Loucy (cell line): ENCODE data around the gene PDCD2L.

ENCODE experiments used
- CTCF ChIP-seq: fragments of 200-600 bp; sonication (generic); conservative IDR thresholded peaks from 2 replicates; pipeline ENCODE4 v1.5.1; 2014; ENCODE audit warnings: mild to moderate bottlenecking, antibody characterized with exemption, low read length
- EZH2phosphoT487 ChIP-seq: fragments of 200-600 bp; IDR thresholded peaks from 2 replicates; pipeline ENCODE4 v1.6.1; 2018; ENCODE audit warnings: antibody characterized with exemption, mild to moderate bottlenecking, moderate library complexity, borderline replicate concordance

DNA sequence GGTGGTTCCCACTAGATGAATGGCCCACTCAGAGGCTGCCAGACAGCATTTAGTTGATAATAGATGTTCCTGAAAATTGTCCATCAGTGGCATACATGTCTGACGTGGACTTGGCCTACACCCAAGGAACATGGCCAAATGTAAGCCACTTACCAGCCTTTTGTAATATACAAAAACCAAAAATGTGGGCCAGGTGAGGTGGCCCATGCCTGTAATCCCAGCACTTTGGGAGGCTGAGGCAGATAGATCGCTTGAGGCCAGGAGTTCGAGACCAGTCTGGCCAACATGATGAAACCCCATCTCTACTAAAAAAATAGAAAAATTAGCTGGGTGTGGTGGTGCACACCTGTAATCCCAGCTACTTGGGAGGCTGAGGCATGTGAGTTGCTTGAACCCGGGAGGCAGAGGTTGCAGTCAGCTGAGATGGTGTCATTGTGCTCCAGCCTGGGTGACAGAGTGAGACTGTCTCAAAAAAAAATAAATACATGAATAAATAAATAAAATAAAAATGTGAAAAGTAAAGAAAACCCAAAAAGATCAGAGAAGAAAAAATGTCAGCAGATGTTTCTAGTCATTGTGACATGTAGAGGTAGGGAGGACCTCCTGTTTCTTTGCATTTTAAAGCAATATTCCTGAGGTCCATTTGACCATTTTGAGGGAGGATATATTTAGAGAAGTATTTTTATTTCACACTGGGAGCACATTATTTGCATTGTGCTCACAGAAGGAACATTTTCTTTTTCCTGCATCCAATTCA is 70.2 kb downstream of the PDCD2L start:
- TF ChIP-seq CTCF: no peak
- TF ChIP-seq EZH2phosphoT487: no peak
